ENCODE data around the gene FAM156B. TPM values are rescaled to one million over a fixed set of nuclear protein-coding genes. Genes with fewer than 3 reads are reported as not detected.
"Not testable (repeated sequence)": the region's sequence is repeated elsewhere in the genome, so short reads cannot be mapped to it uniquely, and the experiment has no call there.

The FAM156B gene
- 4.6 and 24.9 TPM in 2 replicates for total RNA-seq (2014; rRNA removed; shearing (Covaris generic); ENCODE audit: low replicate concordance)

- DNase-seq, H3K9me3 ChIP-seq, H3K36me3 ChIP-seq, H3K4me3 ChIP-seq, H3K27me3 ChIP-seq: not testable (repeated sequence)
Measured at GRCh38 chrX:52896855-52897709, at the start of gene FAM156B. FAM156B (plus strand) TSS chrX:52897330; CDS start chrX:52907226, 9,896 bp downstream.

GRCh38 chrX:52852110-52852860 is 44.8 kb upstream of the FAM156B start:
- Histone ChIP-seq H3K4me3 (no peak overlapping the region), H3K9me3 (no peaks in the 10 kb centered on the region), H3K36me3 (no peaks in the 10 kb centered on the region), H3K27me3 (no peaks in the 10 kb centered on the region; the same call in 1 of the 2 replicates)
- DNase-seq: no peak

DNA sequence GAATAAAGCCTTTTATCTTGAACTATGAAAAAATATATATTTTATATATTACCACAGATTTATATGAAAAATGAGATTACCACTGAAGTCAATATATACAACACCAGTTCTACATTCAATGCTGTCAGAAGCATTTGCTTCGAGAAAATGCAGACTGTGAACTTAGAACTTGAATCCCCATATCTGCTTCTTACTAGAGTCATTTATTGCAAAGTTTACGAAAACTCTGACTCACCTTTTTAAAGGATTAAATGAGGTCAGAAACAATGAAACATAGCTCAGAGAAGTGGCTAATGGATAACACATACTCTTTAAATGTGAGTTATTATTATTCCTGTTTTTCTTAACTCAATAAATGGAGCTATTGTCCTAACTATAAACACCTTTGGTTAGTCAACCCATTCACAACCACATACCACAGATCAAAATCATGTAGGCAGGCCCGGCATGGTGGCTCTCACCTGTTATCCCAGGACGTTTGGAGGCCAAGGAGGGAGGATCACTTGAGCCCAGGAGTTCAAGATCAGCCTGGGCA is 40.1 kb upstream of the FAM156B start:
- not testable (repeated sequence) for H3K27me3 ChIP-seq, DNase-seq, H3K4me3 ChIP-seq, H3K36me3 ChIP-seq, H3K9me3 ChIP-seq

DNA sequence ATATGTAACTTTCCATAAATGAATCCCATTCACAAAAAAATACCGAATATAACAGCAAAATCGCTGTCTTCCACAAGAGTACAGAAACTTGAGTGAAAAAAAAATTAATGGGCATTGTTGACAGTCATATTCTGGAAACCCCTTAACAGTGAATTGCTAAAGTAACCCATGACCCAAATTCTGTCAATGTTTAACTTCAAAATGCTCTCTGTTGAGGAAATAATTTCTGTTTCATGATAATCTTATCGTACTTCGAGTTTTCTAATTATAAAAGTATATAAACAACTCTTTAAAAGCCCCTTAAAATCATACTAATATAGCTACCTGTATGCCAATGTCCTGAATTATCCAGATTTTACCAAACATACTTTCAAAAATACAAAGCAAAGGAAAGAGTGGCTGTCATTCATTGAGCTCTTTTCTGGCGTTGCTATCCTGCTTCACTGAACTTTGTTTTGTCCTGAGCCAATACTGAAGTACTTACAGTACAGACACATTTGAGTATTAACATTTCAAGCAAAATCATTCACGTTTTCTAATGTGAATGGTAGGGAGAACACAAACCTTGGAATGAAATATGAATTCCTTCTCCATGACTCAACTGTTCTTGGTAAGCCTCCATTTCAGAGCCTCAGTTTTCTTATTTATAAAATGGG is 31.7 kb upstream of the FAM156B start:
- H3K36me3 ChIP-seq: no peaks in the 10 kb centered on the region
- DNase-seq: no peak
- H3K27me3 ChIP-seq: no peaks in the 10 kb centered on the region
- H3K4me3 ChIP-seq: no peak overlapping the region
- no peaks in the 10 kb centered on the region for H3K9me3 ChIP-seq

GRCh38 chrX:52867610-52868348 is 29.4 kb upstream of the FAM156B start, which contains the start of gene XAGE3:
XAGE3 (minus strand) TSS chrX:52868083; CDS start chrX:52867133, 950 bp downstream.
- no peak for DNase-seq
- H3K4me3 ChIP-seq: no peak within 1 kb of the TSS
- no peaks in the 10 kb centered on the region for H3K36me3 ChIP-seq
- H3K9me3 ChIP-seq: no peaks in the 10 kb centered on the region
- no peaks in the 10 kb centered on the region for H3K27me3 ChIP-seq

DNA sequence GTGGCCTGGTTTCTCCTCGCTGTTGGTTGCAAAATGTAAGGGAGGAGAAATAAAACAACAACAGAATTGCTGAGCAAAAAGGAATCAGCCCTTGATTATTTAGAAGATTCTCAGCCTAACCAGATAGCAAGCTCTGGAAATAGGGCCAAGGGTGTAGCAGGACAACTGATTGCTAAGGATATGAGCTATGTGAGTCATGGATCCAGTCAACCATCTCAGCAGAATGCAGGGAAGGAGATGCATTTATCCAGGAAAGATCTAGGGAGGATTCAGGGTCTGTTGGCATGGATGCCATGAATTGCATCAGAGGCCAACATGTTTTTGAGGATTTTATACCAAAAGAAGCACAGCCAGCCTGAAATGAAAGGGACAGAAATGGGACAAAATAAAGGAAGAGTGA is 27.1 kb upstream of the FAM156B start:
- Histone ChIP-seq H3K4me3 (no peak overlapping the region), H3K9me3 (no peaks in the 10 kb centered on the region), H3K27me3 (no peaks in the 10 kb centered on the region), H3K36me3 (no peaks in the 10 kb centered on the region)
- no peak for DNase-seq

GRCh38 chrX:52873825-52874224 is 23.3 kb upstream of the FAM156B start:
- not testable (repeated sequence) for H3K4me3 ChIP-seq, H3K27me3 ChIP-seq, DNase-seq, H3K9me3 ChIP-seq, H3K36me3 ChIP-seq

- Histone ChIP-seq H3K27me3 (no peaks in the 10 kb centered on the region), H3K9me3 (no peaks in the 10 kb centered on the region), H3K4me3 (no peak overlapping the region), H3K36me3 (no peaks in the 10 kb centered on the region)
- no peak for DNase-seq
Measured at GRCh38 chrX:52874661-52875060, 22.5 kb upstream of the FAM156B start.

DNA sequence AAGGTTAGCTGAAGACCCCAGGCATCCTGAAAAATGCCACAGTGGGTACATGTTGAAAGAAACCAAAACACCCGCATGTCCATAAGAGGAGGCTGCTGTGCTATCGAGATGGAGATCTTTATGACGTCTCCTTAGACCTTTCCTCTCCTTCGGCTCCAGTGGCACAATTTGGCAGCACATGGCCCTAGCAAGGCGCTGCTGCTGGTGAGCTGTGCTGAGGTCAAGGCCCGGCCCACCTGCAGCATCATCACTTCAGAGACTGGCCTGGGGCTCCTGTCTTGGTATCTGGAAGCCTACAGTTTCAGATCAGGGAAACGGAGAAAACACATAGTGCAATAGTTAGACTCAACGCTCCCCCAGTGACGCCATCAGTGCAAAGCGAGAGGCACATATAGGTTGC is 21.7 kb upstream of the FAM156B start:
- H3K27me3 ChIP-seq, H3K4me3 ChIP-seq, H3K9me3 ChIP-seq, DNase-seq, H3K36me3 ChIP-seq: not testable (repeated sequence)

- H3K9me3 ChIP-seq, DNase-seq, H3K4me3 ChIP-seq, H3K27me3 ChIP-seq, H3K36me3 ChIP-seq: not testable (repeated sequence)
Measured at GRCh38 chrX:52876386-52876785, 20.7 kb upstream of the FAM156B start.

DNA sequence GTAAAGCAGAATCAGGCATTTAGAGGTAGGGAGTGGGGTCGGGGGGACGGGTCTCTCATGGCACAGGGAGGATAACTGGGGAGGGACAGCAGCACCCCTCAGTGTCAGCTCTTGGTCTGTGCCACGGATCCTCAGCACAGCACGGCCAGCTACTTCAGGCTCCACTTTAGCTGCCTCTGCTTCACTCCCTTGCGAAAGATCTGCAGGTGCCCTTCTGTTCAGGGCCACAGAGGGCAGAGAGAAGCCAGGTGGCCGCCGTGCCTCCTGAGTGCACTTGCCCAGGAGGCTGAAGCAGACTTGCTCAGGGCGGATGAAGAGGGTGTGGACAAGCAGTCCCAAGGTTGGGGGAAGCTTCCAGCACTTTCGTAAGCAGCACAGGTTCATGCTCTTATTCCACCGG is 9.7 kb upstream of the FAM156B start:
- not testable (repeated sequence) for H3K36me3 ChIP-seq, DNase-seq, H3K27me3 ChIP-seq, H3K4me3 ChIP-seq, H3K9me3 ChIP-seq

DNA sequence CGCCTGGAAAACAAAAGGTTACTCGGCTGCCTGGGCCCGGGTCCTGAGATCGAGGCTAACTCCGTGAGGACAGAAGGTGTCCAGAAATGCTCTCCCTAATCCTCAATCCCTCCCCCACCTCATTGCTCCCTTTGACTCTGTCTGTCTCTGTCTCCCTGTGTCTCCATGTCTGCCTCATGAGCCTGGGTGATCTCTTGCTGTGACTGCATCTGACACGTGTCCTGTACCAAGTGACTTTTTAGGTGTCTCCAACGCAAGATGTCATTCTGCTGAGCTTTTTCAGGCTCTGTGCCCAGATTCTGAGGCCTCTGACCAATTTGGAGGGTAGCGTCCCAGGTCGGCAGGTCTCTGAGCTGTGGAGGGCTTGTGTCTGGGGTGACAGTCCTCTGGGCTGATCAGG is 9.0 kb upstream of the FAM156B start:
- not testable (repeated sequence) for DNase-seq, H3K4me3 ChIP-seq, H3K9me3 ChIP-seq, H3K27me3 ChIP-seq, H3K36me3 ChIP-seq

GRCh38 chrX:52896438-52896837 is 692 bp upstream of the FAM156B start:
- H3K4me3 ChIP-seq, H3K36me3 ChIP-seq, DNase-seq, H3K9me3 ChIP-seq, H3K27me3 ChIP-seq: not testable (repeated sequence)

DNA sequence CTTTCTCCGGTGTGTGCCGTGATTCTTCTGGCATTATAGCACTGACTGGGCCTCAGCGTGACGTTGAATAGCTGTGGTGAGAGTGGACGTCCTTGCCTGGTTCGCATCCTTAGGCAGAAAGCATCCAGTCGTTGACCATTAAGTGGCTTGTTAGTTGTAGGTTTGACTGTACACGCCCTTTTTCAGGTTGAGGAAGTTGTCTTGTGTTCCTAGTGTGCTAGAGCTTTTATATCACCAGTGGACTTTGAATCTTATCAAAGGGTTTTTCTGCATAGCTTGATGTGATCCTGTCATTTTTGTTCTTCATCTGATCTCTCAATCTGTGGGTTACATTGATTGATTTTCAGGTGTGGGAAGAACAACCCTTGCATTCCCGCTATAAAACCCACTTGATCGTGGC is 8.4 kb downstream of the FAM156B start:
- H3K36me3 ChIP-seq, DNase-seq, H3K9me3 ChIP-seq, H3K27me3 ChIP-seq, H3K4me3 ChIP-seq: not testable (repeated sequence)

GRCh38 chrX:52906072-52906471 is 8.9 kb downstream of the FAM156B start:
- not testable (repeated sequence) for H3K27me3 ChIP-seq, DNase-seq, H3K36me3 ChIP-seq, H3K4me3 ChIP-seq, H3K9me3 ChIP-seq

DNA sequence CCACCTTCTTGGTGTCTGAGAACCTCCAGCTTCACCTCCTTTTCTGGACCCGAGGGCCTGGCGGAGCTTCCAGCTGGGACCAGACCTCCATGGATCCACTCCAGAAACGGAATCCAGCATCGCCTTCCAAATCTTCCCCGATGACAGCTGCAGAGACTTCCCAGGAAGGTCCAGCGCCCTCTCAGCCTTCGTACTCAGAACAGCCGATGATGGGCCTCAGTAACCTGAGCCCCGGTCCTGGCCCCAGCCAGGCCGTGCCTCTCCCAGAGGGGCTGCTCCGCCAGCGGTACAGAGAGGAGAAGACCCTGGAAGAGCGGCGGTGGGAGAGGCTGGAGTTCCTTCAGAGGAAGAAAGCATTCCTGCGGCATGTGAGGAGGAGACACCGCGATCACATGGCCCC is 10.0 kb downstream of the FAM156B start:
- H3K36me3 ChIP-seq, DNase-seq, H3K27me3 ChIP-seq, H3K9me3 ChIP-seq, H3K4me3 ChIP-seq: not testable (repeated sequence)
